ENCODE data around the gene PRDX2. TPM values are rescaled to one million over a fixed set of nuclear protein-coding genes. Genes with fewer than 3 reads are reported as not detected.
A peak's percentile ranks its signal among the peaks of the same experiment; 100 is the strongest.

The PRDX2 gene
- total and polyA plus RNA-seq, 2 donors from 2014 or later, result 171 to 664 TPM

DNA sequence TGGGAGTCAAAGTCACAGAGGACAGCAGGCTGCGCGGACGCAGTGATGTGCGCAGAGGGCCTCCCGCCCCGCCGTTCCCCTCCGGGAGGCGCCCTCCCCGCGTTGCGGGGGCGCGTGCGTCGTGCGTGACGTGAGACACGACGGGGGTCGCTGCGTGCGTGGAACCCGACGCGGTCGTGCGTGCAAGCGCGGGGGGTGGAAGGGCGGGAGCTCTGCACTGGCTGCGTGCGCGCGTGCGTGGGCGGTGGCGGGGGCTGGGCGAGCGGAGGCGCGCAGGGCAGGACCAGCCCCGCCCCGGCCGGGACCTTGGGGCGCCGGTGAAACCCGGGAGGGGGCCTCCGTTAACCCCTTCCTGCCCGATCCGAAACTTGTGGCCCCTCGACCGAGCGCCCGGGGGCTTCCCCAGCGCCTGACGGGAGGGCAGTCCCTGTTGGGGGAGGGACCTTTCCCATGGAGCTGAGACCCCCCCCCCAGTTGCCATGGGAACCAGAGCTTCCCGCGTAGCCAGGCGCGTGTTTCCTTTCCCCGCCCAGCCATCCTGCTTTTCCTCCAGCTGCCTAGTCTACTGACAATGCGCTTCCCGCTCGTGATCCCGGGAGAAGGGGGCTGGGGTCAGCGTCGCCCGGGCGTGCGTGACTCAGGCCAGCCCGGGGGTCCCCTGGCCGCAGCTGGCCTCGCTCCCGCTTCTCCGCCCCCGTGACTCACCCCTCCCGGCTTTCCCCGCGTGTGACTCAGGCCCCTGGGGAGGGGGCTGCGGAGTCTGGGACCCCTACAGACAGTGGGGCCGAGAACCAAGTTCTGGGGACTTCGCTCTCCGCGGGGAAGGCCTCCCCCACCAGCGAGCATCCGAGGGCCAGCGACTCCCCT, 18.9 kb downstream of the PRDX2 start:
- Histone ChIP-seq H3K27ac (ENCODE audit: low read depth in 2 of 2, low read length in 2 of 2) (peak overlapping the region; percentile 96 to 98), H3K36me3 (ENCODE audit: control insufficient read depth in 2 of 3, insufficient read depth in 3 of 3, low read length in 3 of 3) (no peaks in the 10 kb centered on the region), H3K4me1 (ENCODE audit: control insufficient read depth in 2 of 3, insufficient read depth in 2 of 3, low read depth in 1 of 3, low read length in 3 of 3) (peaks cover 3 to 42% (median 18%) of the 10 kb centered on the region in 3 donors), H3K4me3 (ENCODE audit: low read length in 3 of 3) (peak overlapping the region; percentile 61 to 69 (median 64)), H3K27me3 (ENCODE audit: control insufficient read depth, insufficient read depth, low read length) (no peaks in the 10 kb centered on the region), H3K9me3 (ENCODE audit: control insufficient read depth in 2 of 3, insufficient read depth in 1 of 3, low read length in 3 of 3) (no peaks in the 10 kb centered on the region), H3K9ac (ENCODE audit: low read length in 3 of 3) (peak overlapping the region; percentile 49 to 72 (median 57))
- intact Hi-C loops (cut with DNase I), result no loop called here
- FAIRE-seq, result no peak
- TF ChIP-seq, protein P1, sequence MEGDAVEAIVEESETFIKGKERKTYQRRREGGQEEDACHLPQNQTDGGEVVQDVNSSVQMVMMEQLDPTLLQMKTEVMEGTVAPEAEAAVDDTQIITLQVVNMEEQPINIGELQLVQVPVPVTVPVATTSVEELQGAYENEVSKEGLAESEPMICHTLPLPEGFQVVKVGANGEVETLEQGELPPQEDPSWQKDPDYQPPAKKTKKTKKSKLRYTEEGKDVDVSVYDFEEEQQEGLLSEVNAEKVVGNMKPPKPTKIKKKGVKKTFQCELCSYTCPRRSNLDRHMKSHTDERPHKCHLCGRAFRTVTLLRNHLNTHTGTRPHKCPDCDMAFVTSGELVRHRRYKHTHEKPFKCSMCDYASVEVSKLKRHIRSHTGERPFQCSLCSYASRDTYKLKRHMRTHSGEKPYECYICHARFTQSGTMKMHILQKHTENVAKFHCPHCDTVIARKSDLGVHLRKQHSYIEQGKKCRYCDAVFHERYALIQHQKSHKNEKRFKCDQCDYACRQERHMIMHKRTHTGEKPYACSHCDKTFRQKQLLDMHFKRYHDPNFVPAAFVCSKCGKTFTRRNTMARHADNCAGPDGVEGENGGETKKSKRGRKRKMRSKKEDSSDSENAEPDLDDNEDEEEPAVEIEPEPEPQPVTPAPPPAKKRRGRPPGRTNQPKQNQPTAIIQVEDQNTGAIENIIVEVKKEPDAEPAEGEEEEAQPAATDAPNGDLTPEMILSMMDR (IDR thresholded peaks at IDR 0.05; ENCODE audit: borderline replicate concordance, extremely low read depth, insufficient read depth), result no peak
- peak; percentile 87 to 97 (median 94) for DNase-seq

DNA sequence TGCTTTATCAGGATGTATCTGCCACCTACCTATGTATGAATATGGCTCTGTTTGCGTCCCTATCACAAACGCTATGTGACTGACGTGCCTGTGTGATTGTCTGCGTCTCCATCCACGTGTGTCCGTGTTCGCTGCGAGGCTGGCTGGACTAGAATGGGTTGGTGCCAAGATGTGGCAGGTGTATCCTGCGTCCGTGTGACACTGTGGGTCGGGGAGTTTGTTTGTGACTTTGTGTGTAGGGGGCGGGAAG, 19.5 kb downstream of the PRDX2 start:
- no peaks in the 10 kb centered on the region for H3K27me3 ChIP-seq (ENCODE audit: control insufficient read depth, insufficient read depth, low read length)
- no peak for FAIRE-seq
- H3K4me1 ChIP-seq (ENCODE audit: control insufficient read depth in 2 of 3, insufficient read depth in 2 of 3, low read depth in 1 of 3, low read length in 3 of 3), result peaks cover 3 to 45% (median 18%) of the 10 kb centered on the region in 3 donors
- DNase-seq, result peak in 1 of 5 donors; percentile 50
- intact Hi-C loops (cut with DNase I), result no loop called here
- peak overlapping the region; percentile 49 to 72 (median 57) for H3K9ac ChIP-seq (ENCODE audit: low read length in 3 of 3)
- no peaks in the 10 kb centered on the region for H3K36me3 ChIP-seq (ENCODE audit: control insufficient read depth in 2 of 3, insufficient read depth in 3 of 3, low read length in 3 of 3)
- no peaks in the 10 kb centered on the region for H3K9me3 ChIP-seq (ENCODE audit: control insufficient read depth in 2 of 3, insufficient read depth in 1 of 3, low read length in 3 of 3)
- TF ChIP-seq, protein P1 (IDR thresholded peaks at IDR 0.05; ENCODE audit: borderline replicate concordance, extremely low read depth, insufficient read depth), result no peak
- H3K27ac ChIP-seq (ENCODE audit: low read depth in 2 of 2, low read length in 2 of 2), result peak overlapping the region; percentile 96 to 98
- H3K4me3 ChIP-seq (ENCODE audit: low read length in 3 of 3), result peak overlapping the region; percentile 61 to 69 (median 64)

DNA sequence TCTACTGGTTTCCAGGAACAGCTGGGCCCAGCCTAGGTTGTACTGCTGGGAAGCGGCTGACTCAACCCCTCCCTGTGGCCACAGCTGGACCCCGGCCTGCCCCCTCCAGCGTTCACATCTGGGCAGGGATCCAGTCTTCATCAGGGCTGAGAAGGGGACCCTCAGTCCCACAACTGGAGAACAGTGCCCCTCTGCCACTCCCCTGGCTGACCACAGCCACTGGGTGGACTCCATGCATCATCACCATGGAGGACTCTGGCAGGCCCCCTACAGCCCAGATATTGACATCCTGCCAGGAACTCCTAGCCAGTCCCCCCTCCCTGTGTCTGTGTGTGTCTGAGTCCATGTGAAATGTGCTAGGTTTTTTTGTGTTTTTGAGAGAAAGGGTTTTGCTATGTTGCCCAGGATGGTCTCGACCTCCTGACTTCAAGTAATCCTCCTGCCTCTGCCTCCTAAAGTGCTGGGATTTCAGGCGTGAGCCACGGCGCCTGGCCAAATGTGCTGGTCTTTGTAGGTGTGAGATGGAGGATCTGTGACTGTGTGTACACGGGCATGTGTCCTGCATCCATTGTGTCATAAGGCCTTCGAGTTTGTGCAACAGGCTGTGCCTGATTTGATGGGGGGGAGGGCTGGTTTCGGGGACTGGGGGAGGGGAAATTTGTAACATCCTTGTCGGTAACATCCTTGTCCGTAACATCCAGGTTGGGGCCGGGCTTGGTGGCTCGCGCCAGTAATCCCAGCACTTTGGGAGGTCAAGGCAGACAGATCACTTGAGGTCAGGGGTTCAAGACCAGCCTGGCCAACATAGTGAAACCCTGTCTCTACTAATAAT, 22.2 kb downstream of the PRDX2 start:
- H3K4me3 ChIP-seq (ENCODE audit: low read length in 3 of 3), result peak overlapping the region in 1 of 3 donors; percentile 70
- peaks cover 0 to 28% (median 11%) of the 10 kb centered on the region in 3 donors for H3K4me1 ChIP-seq (ENCODE audit: control insufficient read depth in 2 of 3, insufficient read depth in 2 of 3, low read depth in 1 of 3, low read length in 3 of 3)
- TF ChIP-seq, protein P1 (IDR thresholded peaks at IDR 0.05; ENCODE audit: borderline replicate concordance, extremely low read depth, insufficient read depth), result no peak
- peak overlapping the region; percentile 92 to 95 for H3K27ac ChIP-seq (ENCODE audit: low read depth in 2 of 2, low read length in 2 of 2)
- DNase-seq (peak in 3 of 5 donors; percentile 79 to 91 (median 88)), FAIRE-seq (no peak)
- intact Hi-C loops (cut with DNase I), result no loop called here
- H3K36me3 ChIP-seq (ENCODE audit: control insufficient read depth in 2 of 3, insufficient read depth in 3 of 3, low read length in 3 of 3), result no peaks in the 10 kb centered on the region
- peak overlapping the region in 1 of 3 donors; percentile 91 for H3K9ac ChIP-seq (ENCODE audit: low read length in 3 of 3)
- no peaks in the 10 kb centered on the region for H3K9me3 ChIP-seq (ENCODE audit: control insufficient read depth in 2 of 3, insufficient read depth in 1 of 3, low read length in 3 of 3)
- no peaks in the 10 kb centered on the region for H3K27me3 ChIP-seq (ENCODE audit: control insufficient read depth, insufficient read depth, low read length)
